KMS-11 (cell line): ENCODE data around the gene PPP1R9A.

Experiments
- H2AFZ ChIP-seq: fragments of 200-600 bp; sonication (generic); 2 replicates; pipeline ENCODE4 v1.6.1; 2016; ENCODE audit warnings: antibody characterized with exemption, mixed run types, low read depth
- H3K27ac ChIP-seq: fragments of 200-600 bp; sonication (generic); 2 replicates; pipeline ENCODE4 v1.6.1; 2016; ENCODE audit warnings: mild to moderate bottlenecking, mixed run types
- H3K27me3 ChIP-seq: fragments of 200-600 bp; sonication (generic); 2 replicates; pipeline ENCODE4 v1.6.1; 2017; ENCODE audit warnings: mild to moderate bottlenecking, low read depth, mixed run types, moderate library complexity; ENCODE audit not compliant: insufficient read depth
- H3K36me3 ChIP-seq: fragments of 200-600 bp; sonication (generic); 2 replicates; pipeline ENCODE4 v1.6.1; 2017; ENCODE audit warnings: mild to moderate bottlenecking, mixed run types; ENCODE audit not compliant: insufficient read depth
- H3K4me1 ChIP-seq: fragments of 200-600 bp; sonication (generic); 2 replicates; pipeline ENCODE4 v1.6.1; 2016; ENCODE audit warnings: mild to moderate bottlenecking, low read depth, mixed run types; ENCODE audit not compliant: poor library complexity, severe bottlenecking
- H3K4me2 ChIP-seq: fragments of 200-600 bp; sonication (generic); 2 replicates; pipeline ENCODE4 v1.7.0; 2016; ENCODE audit warnings: mild to moderate bottlenecking, mixed run types
- H3K4me3 ChIP-seq: fragments of 200-600 bp; sonication (generic); IDR thresholded peaks from 2 replicates; pipeline ENCODE4 v1.6.1; 2017; ENCODE audit warnings: low read depth, low read length, mixed read lengths; ENCODE audit not compliant: insufficient read depth
- H3K79me2 ChIP-seq: fragments of 200-600 bp; sonication (generic); 2 replicates; pipeline ENCODE4 v1.6.1; 2016; ENCODE audit warnings: low read depth, mixed run types; ENCODE audit not compliant: insufficient read depth
- H3K9ac ChIP-seq: fragments of 200-600 bp; sonication (generic); 2 replicates; pipeline ENCODE4 v1.6.1; 2016; ENCODE audit warnings: mild to moderate bottlenecking, mixed run types
- H4K20me1 ChIP-seq: fragments of 200-600 bp; sonication (generic); 2 replicates; pipeline ENCODE4 v1.6.1; 2016; ENCODE audit warnings: mild to moderate bottlenecking, mixed run types; ENCODE audit not compliant: insufficient read depth
- TF ChIP-seq, protein P1 (sequence below): fragments of 200-600 bp; sonication (generic); conservative IDR thresholded peaks from 2 replicates; pipeline ENCODE4 v1.6.1; 2017; ENCODE audit warnings: low read depth, mild to moderate bottlenecking, antibody characterized with exemption, low read length, moderate library complexity, mixed read lengths

PPP1R9A gene

DNA sequence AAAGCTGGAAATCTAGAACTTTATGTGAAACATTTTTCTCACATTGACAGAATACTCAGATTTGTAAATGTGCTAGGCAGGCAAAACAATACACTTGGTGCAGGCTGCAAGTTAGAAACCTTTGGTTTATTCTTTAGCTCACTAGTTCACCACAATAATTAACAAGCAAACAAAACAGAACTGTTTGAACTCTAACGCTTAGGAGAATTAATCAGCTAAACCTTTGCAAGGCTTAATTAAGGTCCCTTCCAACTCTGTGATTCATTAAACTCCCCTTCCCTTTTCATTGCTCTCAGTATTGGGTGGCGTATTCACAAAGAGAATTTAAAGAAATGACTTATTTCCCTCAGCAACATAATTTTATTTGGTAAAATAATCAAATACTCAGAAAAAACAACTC, 317.9 kb downstream of the PPP1R9A start:
- no peak overlapping the region for H2AFZ ChIP-seq
- H3K9ac ChIP-seq: no peak overlapping the region
- no peaks in the 10 kb centered on the region for H3K4me1 ChIP-seq
- no peak overlapping the region for H3K4me2 ChIP-seq
- H3K27me3 ChIP-seq: no peaks in the 10 kb centered on the region
- no peaks in the 10 kb centered on the region for H4K20me1 ChIP-seq
- no peak overlapping the region for H3K4me3 ChIP-seq
- TF ChIP-seq, protein P1, sequence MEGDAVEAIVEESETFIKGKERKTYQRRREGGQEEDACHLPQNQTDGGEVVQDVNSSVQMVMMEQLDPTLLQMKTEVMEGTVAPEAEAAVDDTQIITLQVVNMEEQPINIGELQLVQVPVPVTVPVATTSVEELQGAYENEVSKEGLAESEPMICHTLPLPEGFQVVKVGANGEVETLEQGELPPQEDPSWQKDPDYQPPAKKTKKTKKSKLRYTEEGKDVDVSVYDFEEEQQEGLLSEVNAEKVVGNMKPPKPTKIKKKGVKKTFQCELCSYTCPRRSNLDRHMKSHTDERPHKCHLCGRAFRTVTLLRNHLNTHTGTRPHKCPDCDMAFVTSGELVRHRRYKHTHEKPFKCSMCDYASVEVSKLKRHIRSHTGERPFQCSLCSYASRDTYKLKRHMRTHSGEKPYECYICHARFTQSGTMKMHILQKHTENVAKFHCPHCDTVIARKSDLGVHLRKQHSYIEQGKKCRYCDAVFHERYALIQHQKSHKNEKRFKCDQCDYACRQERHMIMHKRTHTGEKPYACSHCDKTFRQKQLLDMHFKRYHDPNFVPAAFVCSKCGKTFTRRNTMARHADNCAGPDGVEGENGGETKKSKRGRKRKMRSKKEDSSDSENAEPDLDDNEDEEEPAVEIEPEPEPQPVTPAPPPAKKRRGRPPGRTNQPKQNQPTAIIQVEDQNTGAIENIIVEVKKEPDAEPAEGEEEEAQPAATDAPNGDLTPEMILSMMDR: no peak
- no peaks in the 10 kb centered on the region for H3K36me3 ChIP-seq
- H3K79me2 ChIP-seq: no peaks in the 10 kb centered on the region
- no peak overlapping the region for H3K27ac ChIP-seq

DNA sequence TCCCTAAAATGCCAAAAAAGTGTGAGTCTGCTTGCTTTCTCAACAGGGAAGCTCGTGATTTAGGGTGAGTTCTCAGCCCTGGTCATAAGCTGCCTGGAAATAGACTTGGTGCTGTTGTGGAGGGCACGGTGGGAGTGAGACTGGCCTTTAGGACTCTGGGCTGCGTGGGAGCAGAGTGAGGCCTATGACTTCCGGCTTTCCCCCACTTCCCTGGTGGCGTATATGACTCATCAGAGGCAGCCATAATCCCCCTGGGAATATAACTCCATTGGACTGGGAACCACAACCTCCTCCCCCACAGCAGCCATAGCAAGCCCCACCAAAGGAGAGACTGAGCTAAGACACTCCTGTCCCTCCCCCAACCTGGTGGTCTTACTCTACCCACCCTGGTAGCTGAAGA, 321.9 kb downstream of the PPP1R9A start:
- Histone ChIP-seq H3K27ac (no peak overlapping the region), H3K9ac (no peak overlapping the region), H2AFZ (no peak overlapping the region), H4K20me1 (no peaks in the 10 kb centered on the region), H3K79me2 (no peaks in the 10 kb centered on the region), H3K36me3 (no peaks in the 10 kb centered on the region), H3K4me1 (no peaks in the 10 kb centered on the region), H3K27me3 (no peaks in the 10 kb centered on the region), H3K4me2 (no peak overlapping the region), H3K4me3 (no peak overlapping the region)
- TF ChIP-seq, protein P1: no peak

DNA sequence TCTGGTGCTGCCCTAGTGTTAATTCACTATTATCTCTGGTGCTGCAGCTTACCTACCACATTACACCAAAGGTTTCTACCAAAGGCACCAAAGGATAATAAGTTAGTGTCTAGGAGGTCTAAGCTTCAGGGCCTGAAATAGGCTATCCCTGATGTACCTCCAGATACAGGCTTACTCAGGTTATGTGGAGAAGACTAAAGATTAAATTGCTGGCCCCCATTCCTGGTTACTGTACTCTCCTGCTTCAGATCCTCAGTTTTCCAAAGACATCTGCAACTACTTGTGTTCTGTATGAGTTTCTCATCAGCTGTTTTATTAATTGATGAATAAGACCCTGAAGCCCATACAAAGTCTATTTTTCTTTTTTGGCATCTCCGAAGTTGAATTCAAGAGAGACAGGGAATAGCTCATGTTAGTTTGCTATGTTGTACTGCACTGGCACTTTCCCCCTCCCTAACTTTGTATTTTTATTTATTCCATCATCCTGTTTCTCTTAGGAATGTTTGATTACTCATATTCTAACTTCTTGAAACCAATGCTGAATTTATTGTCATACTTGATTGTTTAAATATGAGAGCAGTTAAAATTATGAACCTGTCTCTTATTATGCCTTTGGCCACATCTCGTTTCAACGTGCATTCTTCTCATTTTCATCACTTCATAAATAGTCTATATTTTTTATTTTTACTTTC, 331.0 kb downstream of the PPP1R9A start:
- Histone ChIP-seq H3K9ac (no peak overlapping the region), H4K20me1 (no peaks in the 10 kb centered on the region), H3K79me2 (no peaks in the 10 kb centered on the region), H3K4me1 (peaks cover 11% of the 10 kb centered on the region), H3K4me3 (no peak overlapping the region), H3K4me2 (no peak overlapping the region), H3K36me3 (no peaks in the 10 kb centered on the region), H3K27ac (no peak overlapping the region), H2AFZ (no peak overlapping the region), H3K27me3 (no peaks in the 10 kb centered on the region)
- TF ChIP-seq, protein P1: no peak

DNA sequence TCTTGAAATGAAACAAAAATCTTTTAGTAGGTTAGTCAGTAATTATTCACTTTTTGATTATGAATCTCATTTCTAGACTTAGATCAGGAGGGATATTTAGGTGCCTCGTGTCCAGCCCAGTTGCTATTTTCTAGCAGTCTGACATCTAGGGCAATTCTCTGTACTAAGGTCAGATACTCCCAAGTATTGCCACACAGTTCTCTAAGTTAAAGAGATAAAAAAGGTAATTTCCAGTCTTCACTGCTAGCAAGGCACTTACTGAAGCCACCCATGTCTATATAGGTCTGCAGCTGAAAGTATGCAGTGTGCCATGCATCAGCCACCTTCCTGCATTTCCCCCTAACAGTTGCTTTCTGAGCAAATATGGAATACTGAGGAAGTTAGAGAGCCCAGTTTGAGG, 333.5 kb downstream of the PPP1R9A start:
- no peaks in the 10 kb centered on the region for H3K27me3 ChIP-seq
- H3K9ac ChIP-seq: no peak overlapping the region
- H3K4me2 ChIP-seq: no peak overlapping the region
- H3K36me3 ChIP-seq: no peaks in the 10 kb centered on the region
- no peak overlapping the region for H3K4me3 ChIP-seq
- TF ChIP-seq, protein P1: no peak
- no peaks in the 10 kb centered on the region for H3K79me2 ChIP-seq
- no peaks in the 10 kb centered on the region for H4K20me1 ChIP-seq
- peaks cover 11% of the 10 kb centered on the region for H3K4me1 ChIP-seq
- H3K27ac ChIP-seq: no peak overlapping the region
- H2AFZ ChIP-seq: no peak overlapping the region
